Activated T-helper 9 cell treated with anti-CD3 and anti-CD28 coated beads, Interleukin-2, amount 50 U/mL, for 16 hours (primary cell): ENCODE results near the gene KLF12.

ENCODE experiments used
- DNase-seq: peaks from one replicate; pipeline ENCODE4 v3.0.0-alpha.2; 2020; ENCODE audit warnings: low read depth

KLF12 gene

GRCh38 chr13:74134221-74134776 is at the start of gene KLF12:
TSS of gene KLF12 (minus strand) at chr13:74134404.
- peak; percentile 90 for DNase-seq

DNA sequence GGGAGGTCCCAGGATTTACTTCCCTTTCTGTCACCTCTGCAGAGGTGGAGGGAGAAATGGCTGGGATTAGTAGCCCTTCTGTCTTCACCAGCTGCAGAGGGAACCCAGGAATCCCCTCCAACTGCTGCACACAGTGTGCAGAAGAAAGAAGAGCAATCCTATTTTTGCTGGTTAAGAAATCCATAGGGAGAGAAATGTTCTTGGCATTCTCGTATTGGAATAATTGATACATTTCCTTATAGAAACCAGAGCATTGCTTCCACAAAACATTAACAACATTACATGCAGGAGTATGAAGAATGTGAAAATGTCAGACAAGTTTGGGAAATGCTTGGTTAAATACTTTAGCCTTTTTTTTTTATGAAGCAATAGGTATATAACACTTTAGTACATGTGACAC is 48.3 kb upstream of the KLF12 start:
- DNase-seq: no peak

DNA sequence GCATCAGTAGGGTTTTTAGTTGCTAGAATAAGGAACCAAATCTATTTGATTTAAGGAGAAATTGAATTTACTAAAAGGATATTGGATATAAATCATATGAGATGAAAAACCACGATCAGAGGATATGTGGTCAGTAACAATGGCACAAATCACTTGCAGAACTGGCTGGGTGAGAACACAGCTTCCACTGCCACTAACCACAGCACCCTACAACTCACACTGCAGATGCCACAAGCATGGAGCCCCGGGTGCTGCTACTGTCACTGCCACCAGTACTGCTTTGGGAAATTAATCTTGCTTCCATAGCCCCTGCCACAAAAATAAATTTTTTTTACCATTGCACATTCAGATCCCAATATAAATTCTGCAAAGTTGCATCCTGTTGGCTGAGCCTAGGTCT is 40.6 kb upstream of the KLF12 start:
- no peak for DNase-seq

DNA sequence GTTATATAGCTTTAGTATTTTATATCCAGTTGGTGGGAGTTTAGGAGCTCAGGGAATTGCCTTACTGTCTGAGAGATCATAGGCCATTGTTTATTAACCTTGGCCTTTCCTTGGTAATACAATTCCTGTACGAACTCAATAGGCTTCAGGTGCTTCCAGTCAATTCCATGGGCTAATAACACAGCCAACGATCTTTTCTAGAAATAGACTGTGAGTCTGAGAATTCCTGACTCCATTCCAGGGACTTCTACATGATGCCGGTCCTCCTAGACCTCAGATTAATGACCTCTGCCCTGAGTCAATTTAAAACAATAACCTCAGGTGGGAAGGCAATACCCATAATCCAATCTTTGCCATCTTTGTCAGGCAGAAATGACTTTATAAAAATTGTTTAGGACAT is 39.6 kb upstream of the KLF12 start:
- no peak for DNase-seq

DNA sequence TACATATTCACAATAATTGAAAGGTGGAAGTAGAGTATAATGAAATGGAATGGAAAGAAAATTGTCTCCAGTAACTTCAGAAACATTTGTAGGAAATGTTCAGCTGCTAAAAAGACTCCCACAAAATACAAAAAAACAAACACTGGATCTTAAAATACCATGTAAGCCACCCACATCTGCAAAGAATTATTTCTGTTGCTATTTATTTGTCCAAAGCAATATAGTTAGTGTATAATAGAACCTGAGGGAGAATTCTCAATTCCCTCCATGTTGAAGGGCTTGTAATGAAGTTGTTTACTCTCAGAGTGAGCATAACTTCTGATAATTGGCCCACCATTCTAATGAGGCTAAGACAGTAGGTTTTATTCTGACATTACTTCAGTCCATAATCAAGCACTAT is 37.4 kb upstream of the KLF12 start:
- no peak for DNase-seq

GRCh38 chr13:74169676-74170075 is 35.5 kb upstream of the KLF12 start:
- DNase-seq: no peak

DNA sequence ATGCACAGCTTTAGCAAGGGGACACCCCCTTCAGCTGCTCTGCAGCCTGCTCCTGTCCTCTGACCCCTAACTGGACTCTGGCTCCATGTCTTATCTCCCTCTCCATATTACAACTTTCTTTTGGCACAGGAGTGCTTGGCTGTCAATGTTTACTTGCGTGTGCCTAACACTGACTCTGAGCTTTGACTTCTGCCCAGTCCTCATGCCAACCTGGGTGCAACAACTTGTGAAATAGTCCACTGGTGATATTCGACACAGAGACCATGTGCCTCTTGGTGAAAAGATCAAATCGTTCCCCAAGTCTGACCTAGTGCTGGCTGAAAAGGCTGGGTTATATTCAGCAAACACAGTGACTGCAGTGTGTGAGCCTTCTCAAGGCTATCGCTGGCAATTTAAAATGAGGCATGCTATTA is 34.1 kb upstream of the KLF12 start:
- DNase-seq: no peak

- DNase-seq: no peak
Measured at GRCh38 chr13:74166261-74167004, 32.2 kb upstream of the KLF12 start.

- DNase-seq: no peak
Measured at GRCh38 chr13:74162782-74163181, 28.6 kb upstream of the KLF12 start.

DNA sequence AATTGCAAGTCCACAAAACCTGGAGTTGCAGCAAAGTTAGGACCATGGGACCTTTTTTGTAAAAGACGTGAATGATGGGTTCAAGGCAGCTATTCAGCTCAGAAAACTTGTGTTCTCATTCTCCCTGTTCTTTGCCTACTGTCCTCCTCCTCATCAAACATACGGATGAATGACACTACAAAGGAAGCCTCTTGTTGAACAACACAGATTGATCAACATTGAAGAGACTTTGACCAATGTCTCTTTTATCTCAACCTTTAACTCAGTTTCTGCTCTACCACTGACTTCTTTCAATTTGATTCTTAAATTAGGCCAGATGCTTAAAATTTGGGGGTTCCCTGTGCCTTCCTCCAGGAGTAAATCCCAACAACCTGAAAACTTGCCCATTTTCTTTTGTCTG is 27.9 kb upstream of the KLF12 start:
- DNase-seq: no peak

GRCh38 chr13:74158571-74159352 is 24.6 kb upstream of the KLF12 start:
- no peak for DNase-seq

GRCh38 chr13:74158028-74158427 is 23.8 kb upstream of the KLF12 start:
- no peak for DNase-seq

GRCh38 chr13:74154981-74155380 is 20.8 kb upstream of the KLF12 start:
- no peak for DNase-seq

DNA sequence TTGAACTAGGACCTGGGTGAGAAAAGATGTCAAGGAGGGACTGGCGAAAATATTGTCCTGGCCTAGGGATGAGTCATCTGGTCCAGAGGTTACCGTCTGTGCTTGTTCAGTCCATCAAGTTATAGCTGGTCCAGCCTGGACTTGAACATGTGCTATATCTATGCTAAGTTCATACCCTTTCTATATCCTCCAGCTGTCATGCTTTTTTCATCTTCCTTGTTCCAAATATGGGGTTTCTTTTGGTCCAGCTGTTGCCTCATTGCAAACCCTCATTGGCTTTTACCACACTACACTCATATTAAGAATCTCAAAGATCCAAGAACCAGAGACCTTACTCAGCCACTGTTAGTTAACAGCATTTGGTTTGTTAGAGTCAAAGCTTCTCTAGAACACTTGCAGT is 19.1 kb upstream of the KLF12 start:
- no peak for DNase-seq

GRCh38 chr13:74151859-74152258 is 17.7 kb upstream of the KLF12 start:
- DNase-seq: no peak

DNA sequence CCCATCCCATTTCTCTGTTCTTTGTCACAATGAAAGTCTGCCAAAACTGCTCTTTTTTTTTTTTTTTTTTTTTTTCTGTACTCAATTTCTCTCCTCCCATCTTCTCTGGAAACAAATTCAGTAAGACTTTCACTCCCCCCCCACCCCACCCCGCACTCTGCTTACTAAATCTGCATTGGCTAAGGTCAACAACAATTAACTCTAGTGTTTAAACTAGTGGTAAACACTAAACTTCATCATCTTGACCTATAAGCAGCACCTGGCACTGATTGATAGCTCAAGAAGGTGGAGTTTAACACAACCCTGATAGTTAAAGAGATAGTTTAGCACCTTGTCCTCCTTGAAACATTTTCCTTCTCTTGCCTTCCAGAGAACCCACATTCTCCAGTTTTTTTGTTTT is 14.1 kb upstream of the KLF12 start:
- no peak for DNase-seq

DNA sequence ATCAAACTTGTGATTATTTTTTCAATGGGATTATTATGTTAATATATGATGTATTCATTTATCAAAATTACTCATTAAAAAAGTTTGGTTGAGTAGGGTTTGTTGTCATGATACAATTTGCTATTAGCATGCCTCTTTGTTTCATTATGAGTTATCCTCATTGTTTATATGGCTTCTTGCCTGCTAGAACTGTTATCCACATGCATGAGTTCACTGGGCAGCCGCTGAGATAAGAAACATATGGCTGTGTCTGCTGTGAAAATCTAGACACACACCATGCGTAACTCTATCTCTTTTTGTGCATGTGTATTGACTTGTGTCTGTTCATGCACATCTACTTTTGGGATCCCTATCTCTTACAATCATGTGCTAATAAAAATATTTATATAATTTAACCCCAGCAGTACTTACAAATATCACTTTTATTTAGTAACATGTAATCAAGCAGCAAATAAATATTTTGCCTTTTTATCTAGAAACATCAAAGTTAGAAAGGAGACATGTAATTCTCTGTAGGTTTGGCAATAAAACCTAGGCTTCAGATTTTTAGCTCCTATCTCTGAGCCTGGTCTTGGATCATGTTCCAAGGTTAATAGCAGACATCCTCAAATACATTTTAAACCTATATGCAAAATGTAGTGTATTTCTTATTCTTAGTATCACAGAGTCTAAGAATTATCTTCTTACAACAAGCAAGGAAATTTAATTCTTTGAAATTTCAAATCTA is 11.2 kb upstream of the KLF12 start:
- DNase-seq: no peak

DNA sequence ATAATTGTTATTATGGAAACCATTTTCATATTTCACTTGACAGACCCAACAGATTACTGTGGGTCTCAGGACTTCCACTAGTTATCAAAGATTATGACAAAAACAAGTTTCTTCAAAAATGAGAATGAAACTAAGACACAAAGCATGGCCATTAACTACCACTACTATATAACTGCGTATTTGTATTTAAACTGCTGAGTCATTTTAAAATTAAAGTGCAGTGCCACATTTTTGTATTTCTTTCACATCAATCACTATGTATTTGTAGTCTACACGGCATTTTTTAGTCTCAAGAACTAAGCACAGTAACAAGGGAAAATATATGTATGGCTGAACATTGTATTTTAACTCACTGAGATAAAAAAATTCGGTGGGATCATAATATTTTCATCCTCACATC is 10.1 kb upstream of the KLF12 start:
- no peak for DNase-seq

GRCh38 chr13:74142257-74142656 is 8.1 kb upstream of the KLF12 start:
- DNase-seq: no peak

DNA sequence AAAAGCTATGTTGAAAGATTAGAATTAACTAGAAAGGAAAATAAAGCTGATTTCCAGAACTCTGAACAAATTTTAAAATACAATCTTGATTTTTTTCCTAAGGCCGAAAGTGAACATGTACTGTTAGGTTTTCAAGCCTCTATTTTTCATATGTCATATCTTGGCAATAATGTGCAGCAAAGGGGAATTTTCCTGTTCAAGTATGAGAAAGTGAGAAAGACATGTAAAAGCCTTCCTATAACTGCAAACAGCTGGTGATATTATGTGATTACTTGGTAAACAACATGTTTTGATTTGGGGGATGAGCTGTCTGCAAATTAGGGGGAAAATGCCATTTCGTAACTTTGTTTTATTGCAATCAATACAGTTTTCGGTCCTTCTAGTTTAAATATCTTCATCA is 4.0 kb upstream of the KLF12 start:
- DNase-seq: no peak

GRCh38 chr13:74136084-74136658 is 2.0 kb upstream of the KLF12 start:
- peak; percentile 30 for DNase-seq
